T-helper 2 cell treated with Interferon-gamma antibody and Interleukin-4, amounts not matched to agents 100 ng/mL and 5 ng/mL, for 36 hours (primary cell): ENCODE results near the gene SLC9A3. TPM values are rescaled to one million over a fixed set of nuclear protein-coding genes. Genes with fewer than 3 reads are reported as not detected.

Experiments used
- intact Hi-C: fragments of 100-400 bp; cut with micrococcal nuclease; formaldehyde crosslinking; loops from one replicate; pipeline ENCODE4 v1.15.1; 2023
- total RNA-seq: library from RNA; stranded (reverse); gene quantifications from 2 replicates; pipeline ENCODE4 v1.2.3, GENCODE V29; 2022

Gene SLC9A3
- total RNA-seq, 1 donor from 2014 or later = 1.5 TPM

DNA sequence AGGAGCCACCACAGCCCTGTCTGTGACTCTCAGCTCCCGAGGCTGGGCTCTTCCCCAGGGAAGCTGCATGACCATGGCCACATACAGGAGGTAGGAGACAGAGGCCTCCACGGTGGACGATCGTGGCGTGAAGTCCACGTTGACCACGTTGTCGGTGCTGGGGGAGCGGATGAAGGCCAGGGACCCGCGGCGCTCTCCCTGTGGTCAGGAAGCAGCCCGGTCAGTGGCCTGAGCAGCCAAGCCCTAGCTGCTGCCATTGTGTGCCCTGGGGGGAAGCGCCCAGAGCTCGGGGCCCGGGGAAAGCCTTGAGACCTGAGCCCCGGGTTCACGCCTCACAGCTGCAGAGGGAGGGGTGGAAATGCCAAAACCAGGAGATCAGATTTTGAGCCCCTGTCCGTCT is 47.0 kb downstream of the SLC9A3 start:
- intact Hi-C loops = no loop called here

DNA sequence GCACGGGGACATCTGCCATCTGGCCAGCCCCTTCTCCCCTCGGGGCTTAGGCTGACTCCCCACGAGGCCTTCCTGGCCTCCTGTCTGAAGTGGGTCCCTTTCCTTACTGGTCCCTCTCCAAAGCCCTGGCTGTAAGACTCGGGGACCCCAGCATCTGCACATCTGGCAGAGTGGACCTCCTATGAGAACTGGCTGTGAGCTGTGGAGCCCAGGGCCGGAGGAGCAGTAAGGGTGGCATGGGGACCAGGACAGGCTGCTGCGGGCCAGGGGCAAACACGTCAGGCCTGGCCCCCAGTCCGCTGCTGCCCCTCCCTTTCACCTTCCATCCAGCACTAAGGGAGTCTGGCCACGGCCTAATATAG is 47.5 kb downstream of the SLC9A3 start:
- intact Hi-C loops = no loop called here

DNA sequence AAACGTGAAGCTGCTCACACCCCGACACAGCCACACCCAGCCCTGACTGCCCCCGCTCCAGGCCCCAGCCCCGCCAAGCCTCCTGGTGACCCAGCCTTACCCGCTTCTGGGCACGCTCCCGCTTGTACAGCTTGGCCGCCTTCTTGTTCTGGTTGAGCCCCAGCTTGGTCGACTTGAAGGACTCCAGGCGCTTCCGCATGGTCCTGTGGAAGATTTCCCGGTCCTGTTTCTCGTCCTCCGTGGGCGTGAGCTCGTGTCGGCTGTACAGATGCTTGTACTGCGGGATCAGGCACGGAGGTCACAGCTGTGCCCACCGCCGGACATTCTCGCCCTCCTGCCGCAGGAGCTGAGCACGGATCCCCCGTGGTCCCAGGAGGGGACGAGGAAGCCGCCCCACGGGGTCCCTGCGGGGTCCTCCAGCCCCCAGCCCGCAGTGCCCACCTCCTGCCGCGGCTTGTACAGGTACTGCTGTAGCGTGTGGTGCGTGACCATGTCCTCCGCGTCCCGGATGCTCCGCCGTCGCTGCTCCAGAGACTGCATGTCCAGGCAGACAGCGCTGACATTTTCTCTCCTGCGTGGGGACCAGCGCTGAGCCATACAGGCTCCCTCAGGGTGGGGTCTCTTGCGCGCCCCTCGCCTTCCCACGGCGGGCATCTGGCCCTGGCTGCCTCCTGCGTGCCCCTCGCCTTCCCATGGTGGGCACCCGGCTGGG is 48.0 kb downstream of the SLC9A3 start:
- intact Hi-C loops = no loop called here

DNA sequence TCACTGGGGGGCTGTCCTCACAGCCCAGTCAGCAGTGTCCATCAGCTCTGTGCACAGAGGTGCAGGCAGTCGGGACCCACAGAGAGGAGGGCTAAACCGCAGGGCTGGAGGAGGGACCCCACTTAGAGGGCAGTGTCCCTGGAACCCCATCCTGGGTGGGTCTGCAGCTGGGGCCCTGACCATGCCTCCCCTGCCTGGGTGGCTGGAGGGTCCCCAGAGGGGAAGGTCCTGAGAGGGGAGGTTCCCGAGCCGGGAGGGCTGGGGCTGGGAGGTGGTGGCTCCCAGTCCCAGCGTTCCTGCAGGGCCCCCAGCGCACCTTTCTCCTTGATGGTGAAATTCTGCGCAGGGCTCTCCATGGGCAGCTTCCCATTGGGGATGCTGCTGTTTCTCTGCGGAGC is 48.5 kb downstream of the SLC9A3 start:
- intact Hi-C loops = no loop called here

DNA sequence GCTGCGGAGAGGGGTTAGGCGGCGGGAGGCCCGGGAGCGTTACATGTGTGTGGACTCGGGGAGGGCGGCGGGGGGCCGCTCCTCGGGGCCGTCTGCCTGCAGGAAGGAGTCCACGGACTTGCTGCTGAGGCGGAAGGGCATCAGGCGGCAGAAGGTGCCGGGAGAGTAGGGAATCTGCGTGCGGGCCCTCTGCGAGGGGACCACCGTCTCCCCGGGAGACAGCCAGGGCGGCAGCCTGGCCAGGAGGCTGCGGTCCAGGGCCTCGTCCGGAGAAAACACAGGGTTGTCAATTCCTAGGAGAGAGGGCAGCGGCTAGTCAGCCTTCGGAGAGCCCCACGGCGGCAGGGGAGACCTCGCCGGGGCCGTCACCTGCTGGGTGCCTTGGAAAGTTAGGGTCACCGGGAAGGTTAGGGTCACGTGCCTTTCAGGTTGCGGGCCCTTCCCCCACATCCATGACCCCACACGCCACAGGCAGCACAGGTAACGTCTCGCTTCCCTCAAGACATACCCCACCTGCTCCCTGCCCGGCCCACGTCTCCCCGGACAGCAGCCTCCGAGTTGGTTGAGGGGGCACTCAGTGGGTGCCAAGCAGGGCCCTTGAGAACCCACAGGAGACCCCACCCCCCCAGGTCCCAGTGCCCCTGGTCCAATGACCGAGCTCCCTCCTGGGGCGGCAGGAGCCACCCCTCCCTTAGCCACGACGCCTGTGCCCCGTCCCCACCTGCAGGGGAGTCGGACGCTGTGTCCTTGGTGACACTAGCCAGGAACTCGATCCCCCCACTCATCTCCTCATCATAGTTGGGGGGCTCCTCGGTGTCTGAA is 49.2 kb downstream of the SLC9A3 start:
- intact Hi-C loops = loop anchor here (5.0 kb wide), 1 partner anchor 67 kb away; no protein-coding TSS in a partner anchor

DNA sequence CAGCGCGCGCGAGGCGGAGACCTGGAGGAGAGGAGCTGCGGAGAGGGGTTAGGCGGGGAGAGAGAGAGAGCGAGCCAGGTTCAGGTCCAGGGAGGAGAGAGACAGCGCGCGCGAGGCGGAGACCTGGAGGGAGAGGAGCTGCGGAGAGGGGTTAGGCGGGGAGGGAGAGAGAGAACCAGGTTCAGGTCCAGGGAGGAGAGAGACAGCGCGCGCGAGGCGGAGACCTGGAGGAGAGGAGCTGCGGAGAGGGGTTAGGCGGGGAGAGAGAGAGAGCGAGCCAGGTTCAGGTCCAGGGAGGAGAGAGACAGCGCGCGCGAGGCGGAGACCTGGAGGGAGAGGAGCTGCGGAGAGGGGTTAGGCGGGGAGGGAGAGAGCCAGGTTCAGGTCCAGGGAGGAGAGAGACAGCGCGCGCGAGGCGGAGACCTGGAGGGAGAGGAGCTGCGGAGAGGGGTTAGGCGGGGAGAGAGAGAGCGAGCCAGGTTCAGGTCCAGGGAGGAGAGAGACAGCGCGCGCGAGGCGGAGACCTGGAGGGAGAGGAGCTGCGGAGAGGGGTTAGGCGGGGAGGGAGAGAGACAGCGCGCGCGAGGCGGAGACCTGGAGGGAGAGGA is 49.9 kb downstream of the SLC9A3 start:
- intact Hi-C loops = loop anchor here (5.0 kb wide), 1 partner anchor 68 kb away; no protein-coding TSS in a partner anchor

DNA sequence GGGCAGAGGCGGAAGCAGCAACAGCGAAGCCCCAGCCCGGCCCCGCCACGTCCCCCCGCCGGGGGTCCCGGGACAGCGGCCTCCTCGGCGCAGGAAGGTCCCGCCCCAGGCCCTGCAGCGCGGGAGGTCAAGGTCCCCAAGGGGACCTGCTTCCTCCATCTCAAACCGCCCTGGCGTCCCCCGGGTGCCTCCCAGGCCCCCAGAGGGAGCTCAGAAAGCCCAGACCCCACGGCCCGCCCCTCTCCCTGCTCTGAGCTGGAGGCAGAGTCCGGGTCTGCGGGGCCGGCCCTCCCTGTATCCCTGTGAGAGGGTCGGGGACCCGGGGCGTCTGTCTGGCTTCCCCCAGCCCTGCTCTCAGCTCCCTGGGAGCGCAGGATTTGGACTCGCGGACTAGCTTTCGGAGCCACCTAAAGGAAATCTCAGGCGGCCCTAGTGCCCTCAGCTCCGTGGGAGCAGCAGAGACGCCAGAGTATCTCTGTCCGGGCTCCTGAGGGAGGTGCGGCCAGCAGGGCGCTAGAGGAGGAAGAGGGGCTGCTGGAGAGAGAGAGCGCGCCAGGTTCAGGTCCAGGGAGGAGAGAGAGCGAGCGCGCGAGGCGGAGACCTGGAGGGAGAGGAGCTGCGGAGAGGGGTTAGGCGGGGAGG is 50.6 kb downstream of the SLC9A3 start:
- intact Hi-C loops = loop anchor here (2.0 to 5.0 kb wide), 2 partner anchors 27 to 69 kb away; no protein-coding TSS in a partner anchor

DNA sequence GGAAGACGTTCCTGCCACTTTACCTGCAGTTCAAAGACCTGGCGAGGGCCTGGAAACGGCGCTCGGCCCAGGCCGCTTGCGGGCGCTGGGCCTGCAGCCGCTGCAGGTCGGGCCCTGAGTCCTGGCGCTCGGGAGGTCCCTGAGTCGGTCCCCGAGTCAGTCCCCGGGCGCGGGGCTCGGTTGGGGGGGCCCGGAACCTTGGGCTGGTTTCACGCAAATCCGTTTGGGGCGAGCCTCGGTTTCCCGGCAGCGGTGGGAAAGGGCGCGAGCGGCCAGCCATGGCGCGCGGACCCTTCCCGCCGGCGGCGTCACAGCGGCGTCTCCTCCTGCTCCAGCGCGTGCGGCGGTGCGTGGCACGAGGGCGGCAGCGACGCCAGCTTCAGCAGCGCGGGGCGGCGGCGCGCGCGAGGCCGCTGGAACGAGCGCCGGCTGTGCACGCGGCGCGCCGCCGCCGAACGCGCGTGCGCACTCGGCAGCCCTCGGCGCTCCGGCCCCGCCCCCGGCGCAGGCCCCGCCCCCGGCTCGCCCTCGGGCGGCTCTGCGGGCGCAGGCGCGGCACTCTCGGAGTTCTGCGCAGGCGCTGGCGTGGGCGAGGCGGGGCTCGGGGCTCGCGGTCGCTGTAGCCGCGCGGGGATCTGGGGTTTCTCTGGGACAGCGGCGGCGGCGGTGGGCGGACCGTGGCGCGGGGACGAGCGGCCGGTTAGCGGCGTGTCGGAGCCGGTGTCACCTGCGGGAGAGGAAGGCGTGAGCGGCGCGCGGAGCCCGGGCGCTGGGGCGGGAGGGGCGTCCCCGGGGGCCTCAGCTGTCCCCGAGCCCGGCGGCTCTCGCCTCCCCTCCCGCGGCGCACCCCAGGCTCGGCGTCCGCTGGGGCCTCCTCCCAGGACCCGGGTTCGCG is 51.3 kb downstream of the SLC9A3 start:
- intact Hi-C loops = loop anchor here (1.0 to 5.0 kb wide), 3 partner anchors 26 to 139 kb away; partner anchors contain the start of gene CEP72

DNA sequence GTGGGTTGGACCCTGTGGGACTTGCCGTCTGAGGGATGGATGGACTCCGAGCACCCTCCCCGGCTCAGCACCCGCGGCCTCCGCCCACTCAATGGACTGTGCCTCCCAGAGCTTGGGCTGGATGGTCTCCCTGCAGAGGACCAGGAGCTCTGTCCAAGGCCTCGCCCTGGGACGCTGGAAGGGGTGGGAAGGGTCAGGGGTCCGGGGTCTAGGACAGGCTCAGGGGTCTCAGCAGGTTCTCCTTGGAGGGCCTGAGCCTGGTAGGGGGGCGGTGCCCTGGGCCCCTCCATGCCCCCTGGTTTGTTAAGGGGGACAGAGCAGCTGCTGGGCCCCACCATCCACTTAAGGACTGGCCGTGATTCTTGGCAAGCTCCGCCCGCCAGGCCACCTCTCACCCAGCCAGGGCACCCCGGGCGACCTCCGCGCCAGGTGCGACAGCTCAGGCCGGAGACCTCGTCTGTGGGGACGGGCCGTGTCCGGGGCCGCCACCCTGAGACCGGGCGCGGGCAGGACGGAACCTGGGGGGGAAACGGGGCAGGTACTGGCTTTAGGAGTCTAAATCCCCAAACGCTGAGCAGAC is 52.1 kb downstream of the SLC9A3 start:
- intact Hi-C loops = loop anchor here (1.0 to 5.0 kb wide), 3 partner anchors 25 to 140 kb away; partner anchors contain the start of gene CEP72

DNA sequence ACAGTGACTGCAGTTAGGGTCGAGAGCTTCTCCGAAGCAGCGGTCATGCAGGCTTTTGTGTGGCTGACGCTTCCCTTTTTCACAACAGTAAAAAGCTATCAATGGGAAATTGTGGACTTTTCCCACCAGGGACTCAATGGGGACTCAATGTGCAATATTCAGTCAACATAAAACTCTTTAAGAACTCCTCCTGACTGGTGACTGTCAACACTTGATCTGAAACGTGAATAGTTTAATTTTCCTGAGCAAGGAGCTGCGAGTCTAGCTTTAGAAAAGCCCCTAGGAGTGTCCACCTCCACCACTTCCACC is 52.5 kb downstream of the SLC9A3 start:
- intact Hi-C loops = loop anchor here (1.0 to 5.0 kb wide), 3 partner anchors 25 to 141 kb away; partner anchors contain the start of gene CEP72

DNA sequence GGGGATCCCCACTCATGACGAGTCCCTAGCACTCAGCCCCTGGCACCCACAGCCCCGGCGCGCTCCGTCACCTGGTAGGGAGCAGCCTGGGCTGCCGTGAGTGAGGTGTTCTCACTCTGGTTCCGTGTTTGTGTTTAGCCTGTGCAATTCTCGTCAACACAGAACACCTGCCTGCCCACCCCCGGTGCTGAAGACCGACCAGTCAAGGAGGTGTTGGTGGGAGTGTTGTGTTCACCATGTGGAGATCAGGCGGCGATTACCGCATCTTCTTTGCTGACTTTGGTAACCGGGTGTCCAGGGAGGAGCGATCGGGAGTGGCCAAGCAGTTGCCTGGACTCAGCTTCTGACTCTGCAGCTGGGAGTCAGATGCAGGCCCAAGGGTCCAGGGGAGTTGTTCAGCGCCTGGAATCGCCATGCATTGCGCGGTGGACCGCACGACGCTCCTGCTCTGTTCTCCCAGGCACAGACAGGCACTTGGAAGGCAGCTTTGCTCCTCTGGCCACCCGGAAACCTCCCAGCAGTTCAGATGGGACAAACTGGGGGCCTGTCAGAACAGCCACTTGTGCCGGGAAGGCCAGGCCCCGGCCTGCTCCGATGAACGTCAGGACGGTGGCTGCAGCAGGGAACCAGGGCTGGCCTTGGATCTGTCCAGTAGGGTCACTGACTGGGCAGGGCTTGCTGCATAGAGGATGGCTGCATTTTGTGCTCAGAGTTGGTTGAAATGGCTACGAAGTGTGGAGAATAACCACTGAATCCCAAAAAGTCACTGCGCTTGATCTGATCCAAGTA is 53.1 kb downstream of the SLC9A3 start:
- intact Hi-C loops = loop anchor here (5.0 kb wide), 1 partner anchor 71 kb away; no protein-coding TSS in a partner anchor

DNA sequence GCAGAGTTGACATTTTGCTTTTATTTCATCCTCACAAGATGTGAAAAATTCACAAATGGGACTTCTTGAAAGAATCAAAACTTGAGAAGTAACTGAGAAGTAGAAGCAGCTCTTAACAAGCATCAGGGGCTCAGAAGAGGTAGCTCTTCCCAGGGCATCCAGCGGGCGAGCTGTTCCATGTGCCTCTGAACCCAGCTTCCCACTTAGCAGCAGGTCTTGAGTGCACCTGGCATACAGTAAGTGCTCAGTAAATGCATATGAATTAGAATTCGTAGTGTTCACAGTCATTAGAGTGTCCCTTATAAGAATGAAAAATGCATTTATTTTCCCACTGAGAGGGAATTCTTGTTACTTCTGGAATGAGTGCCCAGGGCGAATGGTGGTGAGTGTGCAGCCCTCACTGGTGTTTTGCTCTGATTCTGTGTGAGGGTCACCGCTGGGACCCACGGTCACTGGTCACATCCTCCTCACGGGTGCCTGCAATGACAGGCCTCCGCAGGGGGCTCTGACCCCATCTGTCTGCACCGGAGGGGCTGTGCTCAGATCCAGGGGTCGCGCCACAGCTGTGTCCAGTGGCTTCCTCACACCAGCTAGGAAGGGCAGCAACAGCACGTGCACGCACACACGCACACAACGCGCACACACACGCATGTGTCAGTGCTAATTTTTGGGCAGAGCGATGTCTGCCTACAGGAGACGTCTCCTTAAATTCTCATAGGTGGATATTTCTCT is 54.3 kb downstream of the SLC9A3 start:
- intact Hi-C loops = loop anchor here (5.0 kb wide), 1 partner anchor 72 kb away; no protein-coding TSS in a partner anchor

DNA sequence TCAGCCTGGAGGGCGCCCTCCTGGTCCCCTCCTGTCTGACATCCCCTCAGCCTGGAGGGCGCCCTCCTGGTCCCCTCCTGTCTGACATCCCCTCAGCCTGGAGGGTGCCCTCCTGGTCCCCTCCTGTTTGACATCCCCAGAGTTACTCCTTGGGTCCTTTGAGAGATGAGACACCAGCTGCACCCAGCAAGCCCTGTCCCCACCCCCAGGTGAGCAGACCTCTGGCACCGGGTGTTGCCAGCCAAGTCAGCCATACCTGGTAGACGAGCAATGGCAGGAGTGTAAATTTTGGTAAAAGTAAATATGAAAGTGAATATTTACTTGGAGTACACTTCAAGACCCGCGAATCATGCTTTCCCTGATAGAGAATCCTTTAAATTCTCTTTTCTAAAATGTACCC is 55.8 kb downstream of the SLC9A3 start:
- intact Hi-C loops = no loop called here

DNA sequence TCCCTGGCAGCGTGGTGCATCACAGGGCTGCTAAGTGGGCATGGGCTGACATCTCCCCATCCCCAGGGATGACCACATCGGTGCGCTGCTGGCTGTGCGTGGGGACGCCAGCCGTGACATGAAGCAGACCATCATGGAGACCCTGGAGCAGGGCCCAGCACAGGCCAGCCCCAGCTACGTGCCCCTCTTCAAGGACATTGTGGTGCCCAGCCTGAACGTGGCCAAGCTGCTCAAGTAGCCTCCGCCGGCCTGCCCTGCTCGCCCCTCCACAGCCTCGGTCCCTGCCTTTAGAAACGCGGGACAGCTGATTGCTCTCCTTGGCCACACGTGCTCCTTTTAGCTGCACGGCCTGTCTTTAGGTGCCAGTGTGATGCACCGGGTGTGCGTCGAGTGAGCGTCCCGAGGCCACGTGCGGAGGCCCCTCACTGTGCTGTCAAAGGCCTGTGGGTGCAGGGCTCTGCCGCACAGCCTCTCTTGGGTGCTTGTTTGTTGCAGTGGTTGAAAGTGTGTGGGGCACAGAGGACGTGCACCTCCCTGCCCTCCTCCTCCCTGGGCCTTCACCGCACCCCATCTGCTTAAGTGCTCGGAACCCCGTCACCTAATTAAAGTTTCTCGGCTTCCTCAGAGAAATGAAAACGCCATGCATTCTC is 57.5 kb downstream of the SLC9A3 start:
- intact Hi-C loops = no loop called here

DNA sequence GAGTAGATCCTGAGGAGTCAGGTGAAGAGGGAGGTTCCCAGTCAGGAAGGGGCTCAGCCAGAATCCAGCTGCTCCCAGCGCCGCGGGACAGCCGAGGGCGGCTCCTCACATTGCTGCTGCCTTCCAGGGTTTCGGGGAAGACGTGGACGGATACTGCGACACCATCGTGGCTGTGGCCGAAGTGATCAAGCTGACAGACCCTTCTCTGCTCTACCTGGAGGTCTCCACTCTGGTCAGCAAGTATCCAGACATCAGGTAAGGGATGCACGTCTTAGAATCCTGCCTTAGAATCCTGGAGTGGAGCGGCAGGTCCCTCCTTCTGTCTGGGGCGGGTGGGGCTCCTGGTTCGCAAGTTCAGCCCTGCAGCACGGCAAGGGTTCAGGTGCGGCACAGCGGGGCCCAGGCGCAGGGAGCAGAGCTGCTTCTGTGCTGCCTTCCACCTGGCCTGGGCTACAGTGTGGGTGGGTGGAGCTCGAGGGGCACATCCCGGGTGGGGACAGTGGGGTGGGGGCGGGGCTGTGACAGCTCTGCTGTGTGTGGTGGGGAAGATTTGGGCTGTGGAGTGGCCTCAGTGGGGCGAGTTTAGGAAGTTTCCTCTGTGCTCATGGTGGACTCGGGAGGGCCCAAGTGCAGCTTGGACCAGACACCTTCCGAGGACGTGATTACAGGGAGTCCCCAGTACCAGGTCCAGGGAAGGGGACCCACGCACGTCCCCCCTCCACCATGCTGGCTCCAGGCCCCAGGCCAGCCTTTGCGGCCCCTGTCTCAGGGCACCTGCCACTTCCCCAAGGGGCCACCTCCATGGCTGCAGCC is 58.5 kb downstream of the SLC9A3 start:
- intact Hi-C loops = no loop called here

DNA sequence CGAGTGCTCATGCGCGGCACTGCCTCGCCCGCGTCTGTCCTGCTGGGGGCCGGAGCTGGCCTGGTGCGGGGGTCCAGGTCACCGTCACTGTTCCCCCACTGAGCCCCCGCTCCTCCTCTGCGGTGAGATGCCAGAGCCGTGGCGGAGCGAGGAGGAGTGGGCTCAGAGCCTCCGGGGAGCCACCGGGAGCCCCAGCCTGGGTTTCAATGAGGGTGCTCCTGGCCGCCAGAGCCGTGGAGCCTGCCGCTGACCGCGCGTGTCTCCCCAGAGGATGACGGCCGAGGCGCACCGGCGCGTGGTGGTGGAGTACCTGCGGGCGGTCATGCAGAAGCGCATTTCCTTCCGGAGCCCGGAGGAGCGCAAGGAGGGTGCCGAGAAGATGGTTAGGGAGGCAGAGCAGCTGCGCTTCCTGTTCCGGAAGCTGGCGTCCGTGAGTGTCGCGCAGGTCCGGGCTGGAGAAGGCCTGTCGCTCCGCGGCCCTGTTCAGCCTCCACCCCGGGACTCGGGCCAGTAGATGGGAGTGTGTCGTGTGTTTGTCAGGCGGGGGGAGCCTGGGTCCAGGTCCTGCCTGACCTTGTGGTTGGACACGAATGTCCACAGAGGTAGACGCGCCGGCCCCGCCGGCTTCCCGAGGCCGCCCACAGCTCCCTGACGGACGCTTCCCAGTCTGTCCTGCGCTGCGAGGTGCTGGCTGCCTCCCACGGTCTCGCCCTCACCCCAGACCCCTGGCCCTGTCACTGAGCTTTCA is 59.2 kb downstream of the SLC9A3 start:
- intact Hi-C loops = no loop called here
